ENCODE measurements around the gene SAMD7.

GRCh38 chr3:169913323-169913722, 2.0 kb downstream of the SAMD7 start:
- TF ChIP-seq, protein P1, sequence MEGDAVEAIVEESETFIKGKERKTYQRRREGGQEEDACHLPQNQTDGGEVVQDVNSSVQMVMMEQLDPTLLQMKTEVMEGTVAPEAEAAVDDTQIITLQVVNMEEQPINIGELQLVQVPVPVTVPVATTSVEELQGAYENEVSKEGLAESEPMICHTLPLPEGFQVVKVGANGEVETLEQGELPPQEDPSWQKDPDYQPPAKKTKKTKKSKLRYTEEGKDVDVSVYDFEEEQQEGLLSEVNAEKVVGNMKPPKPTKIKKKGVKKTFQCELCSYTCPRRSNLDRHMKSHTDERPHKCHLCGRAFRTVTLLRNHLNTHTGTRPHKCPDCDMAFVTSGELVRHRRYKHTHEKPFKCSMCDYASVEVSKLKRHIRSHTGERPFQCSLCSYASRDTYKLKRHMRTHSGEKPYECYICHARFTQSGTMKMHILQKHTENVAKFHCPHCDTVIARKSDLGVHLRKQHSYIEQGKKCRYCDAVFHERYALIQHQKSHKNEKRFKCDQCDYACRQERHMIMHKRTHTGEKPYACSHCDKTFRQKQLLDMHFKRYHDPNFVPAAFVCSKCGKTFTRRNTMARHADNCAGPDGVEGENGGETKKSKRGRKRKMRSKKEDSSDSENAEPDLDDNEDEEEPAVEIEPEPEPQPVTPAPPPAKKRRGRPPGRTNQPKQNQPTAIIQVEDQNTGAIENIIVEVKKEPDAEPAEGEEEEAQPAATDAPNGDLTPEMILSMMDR (conservative IDR thresholded peaks at IDR 0.05; ENCODE audit: low read depth, low read length): no peak
- TF ChIP-seq EZH2phosphoT487 (IDR thresholded peaks at IDR 0.05; ENCODE audit: borderline replicate concordance, low read length): no peak
